ENCODE measurements around the gene ADAM19.

DNA sequence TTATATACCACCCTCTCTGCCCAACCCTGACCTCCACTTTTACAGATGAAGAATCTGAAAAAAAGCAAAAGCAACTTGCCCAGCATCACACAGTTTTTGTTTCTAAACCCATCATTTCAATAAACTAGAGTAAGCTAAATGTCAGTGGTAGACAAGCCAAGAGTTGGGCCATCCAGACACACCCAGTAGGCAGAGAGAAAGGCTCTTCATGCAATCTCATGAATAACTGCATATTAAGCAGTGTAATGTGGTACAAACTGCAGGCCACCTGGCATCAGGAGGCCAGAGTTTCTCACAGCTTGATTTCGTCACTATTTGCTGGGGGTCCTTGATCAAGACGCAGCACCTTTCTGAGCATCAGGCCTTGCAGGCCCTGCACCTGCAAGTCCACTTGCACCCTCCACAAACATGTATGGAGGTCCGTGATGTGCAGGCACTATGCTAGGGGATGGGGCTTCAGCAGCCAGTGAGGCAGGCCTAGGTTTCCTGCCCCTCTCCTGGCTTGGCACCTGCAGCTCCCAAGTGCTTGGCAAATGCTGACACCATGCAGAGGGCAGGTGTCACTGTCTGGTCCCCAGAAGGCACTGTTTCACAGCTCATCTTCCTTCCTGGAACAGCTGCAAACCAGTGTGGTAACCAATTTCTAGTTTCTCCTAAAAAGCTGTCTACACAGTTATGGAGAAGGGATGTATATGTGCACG is 29.8 kb downstream of the ADAM19 start:
- TF ChIP-seq, protein P1, sequence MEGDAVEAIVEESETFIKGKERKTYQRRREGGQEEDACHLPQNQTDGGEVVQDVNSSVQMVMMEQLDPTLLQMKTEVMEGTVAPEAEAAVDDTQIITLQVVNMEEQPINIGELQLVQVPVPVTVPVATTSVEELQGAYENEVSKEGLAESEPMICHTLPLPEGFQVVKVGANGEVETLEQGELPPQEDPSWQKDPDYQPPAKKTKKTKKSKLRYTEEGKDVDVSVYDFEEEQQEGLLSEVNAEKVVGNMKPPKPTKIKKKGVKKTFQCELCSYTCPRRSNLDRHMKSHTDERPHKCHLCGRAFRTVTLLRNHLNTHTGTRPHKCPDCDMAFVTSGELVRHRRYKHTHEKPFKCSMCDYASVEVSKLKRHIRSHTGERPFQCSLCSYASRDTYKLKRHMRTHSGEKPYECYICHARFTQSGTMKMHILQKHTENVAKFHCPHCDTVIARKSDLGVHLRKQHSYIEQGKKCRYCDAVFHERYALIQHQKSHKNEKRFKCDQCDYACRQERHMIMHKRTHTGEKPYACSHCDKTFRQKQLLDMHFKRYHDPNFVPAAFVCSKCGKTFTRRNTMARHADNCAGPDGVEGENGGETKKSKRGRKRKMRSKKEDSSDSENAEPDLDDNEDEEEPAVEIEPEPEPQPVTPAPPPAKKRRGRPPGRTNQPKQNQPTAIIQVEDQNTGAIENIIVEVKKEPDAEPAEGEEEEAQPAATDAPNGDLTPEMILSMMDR (IDR thresholded peaks at IDR 0.05; ENCODE audit: poor library complexity, severe bottlenecking): no peak
- TF ChIP-seq EP300 (conservative IDR thresholded peaks at IDR 0.05; ENCODE audit: poor library complexity, severe bottlenecking): no peak
- no peak for TF ChIP-seq EZH2 (IDR thresholded peaks at IDR 0.05; ENCODE audit: borderline replicate concordance, insufficient read depth, low read length, poor library complexity, severe bottlenecking)
- TF ChIP-seq POLR2AphosphoS5 (IDR thresholded peaks at IDR 0.05): no peak
- TF ChIP-seq, protein P2, sequence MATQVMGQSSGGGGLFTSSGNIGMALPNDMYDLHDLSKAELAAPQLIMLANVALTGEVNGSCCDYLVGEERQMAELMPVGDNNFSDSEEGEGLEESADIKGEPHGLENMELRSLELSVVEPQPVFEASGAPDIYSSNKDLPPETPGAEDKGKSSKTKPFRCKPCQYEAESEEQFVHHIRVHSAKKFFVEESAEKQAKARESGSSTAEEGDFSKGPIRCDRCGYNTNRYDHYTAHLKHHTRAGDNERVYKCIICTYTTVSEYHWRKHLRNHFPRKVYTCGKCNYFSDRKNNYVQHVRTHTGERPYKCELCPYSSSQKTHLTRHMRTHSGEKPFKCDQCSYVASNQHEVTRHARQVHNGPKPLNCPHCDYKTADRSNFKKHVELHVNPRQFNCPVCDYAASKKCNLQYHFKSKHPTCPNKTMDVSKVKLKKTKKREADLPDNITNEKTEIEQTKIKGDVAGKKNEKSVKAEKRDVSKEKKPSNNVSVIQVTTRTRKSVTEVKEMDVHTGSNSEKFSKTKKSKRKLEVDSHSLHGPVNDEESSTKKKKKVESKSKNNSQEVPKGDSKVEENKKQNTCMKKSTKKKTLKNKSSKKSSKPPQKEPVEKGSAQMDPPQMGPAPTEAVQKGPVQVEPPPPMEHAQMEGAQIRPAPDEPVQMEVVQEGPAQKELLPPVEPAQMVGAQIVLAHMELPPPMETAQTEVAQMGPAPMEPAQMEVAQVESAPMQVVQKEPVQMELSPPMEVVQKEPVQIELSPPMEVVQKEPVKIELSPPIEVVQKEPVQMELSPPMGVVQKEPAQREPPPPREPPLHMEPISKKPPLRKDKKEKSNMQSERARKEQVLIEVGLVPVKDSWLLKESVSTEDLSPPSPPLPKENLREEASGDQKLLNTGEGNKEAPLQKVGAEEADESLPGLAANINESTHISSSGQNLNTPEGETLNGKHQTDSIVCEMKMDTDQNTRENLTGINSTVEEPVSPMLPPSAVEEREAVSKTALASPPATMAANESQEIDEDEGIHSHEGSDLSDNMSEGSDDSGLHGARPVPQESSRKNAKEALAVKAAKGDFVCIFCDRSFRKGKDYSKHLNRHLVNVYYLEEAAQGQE (IDR thresholded peaks at IDR 0.05; ENCODE audit: borderline replicate concordance): no peak
